ENCODE results near the gene TSKU.

- no peak for TF ChIP-seq CTCF (conservative IDR thresholded peaks at IDR 0.05; ENCODE audit: low read length)
- no peak for TF ChIP-seq EZH2phosphoT487 (IDR thresholded peaks at IDR 0.05; ENCODE audit: borderline replicate concordance, low read depth, low read length)
These were observed 63.3 kb downstream of the TSKU start for GRCh38 chr11:76846441-76846840.

Measured in OCI-LY7 (cell line).